HepG2 (cell line): ENCODE measurements around the gene FANCG. TPM values are rescaled to one million over a fixed set of nuclear protein-coding genes. Genes with fewer than 3 reads are reported as not detected.

Experiments used
- ATAC-seq: fragments of 200-7000 bp; cut with Tn5 transposase; 3 replicates; pipeline ENCODE4 v1.9.1; 2020; ENCODE audit warnings: mild to moderate bottlenecking, moderate library complexity
- BruUV-seq: library from RNA; stranded (reverse); fragments of 400-500 nt; replicated peaks from 2 replicates; lab custom pipeline; 2021; lab: Mats Ljungman, UMichigan
- CTCF ChIA-PET: fragments of 300-600 bp; formaldehyde crosslinking; extraction: SDS; loops from one replicate; lab custom pipeline; 2021; ENCODE audit warnings: low total read pairs, inconsistent platforms, low intra/inter-chr PET ratio; lab: Yijun Ruan, JAX
- POLR2A ChIA-PET: fragments of 350-600 bp; sonication (Branson Sonifier 250); formaldehyde crosslinking; loops from one replicate; lab custom pipeline; 2020; ENCODE audit warnings: antibody characterized with exemption, inconsistent platforms; lab: Yijun Ruan, JAX
- DNase-seq: peaks from one replicate; pipeline ENCODE4 v3.0.0-alpha.2; 2015; ENCODE audit warnings: low spot score
- FAIRE-seq: peaks from 3 replicates; lab custom pipeline; 2011; peaks lifted over from hg19 to GRCh38; lab: Jason Lieb, UNC
- H2AFZ ChIP-seq: one replicate; pipeline ENCODE4 v1.6.1; 2011; ENCODE audit warnings: low read length, inconsistent platforms
- H3K27ac ChIP-seq: fragments of 300-600 bp; 3 replicates; pipeline ENCODE4 v1.8.0; 2011; ENCODE audit warnings: mixed run types, mild to moderate bottlenecking, mixed read lengths, low read length, inconsistent platforms; ENCODE audit not compliant: insufficient read depth; ENCODE audit errors: extremely low read length
- H3K27me3 ChIP-seq, 2 experiments: fragments of 200-600 bp in 1 of 2; 2 replicates in 1 of 2; 3 replicates in 1 of 2; pipeline versions ENCODE4 v1.6.0 to v1.8.0; 2011; ENCODE audit warnings: low read length in 2 of 2, mild to moderate bottlenecking in 2 of 2, moderate library complexity in 2 of 2, inconsistent platforms in 1 of 2; ENCODE audit not compliant: insufficient read depth in 2 of 2, control insufficient read depth in 1 of 2
- H3K36me3 ChIP-seq, 2 experiments: fragments of 200-600 bp in 1 of 2; replicated peaks in 1 of 2; 2 replicates in 1 of 2; 3 replicates in 1 of 2; pipeline versions ENCODE4 v1.5.1 to v1.8.0; 2011; ENCODE audit warnings: low read length in 2 of 2, inconsistent platforms in 1 of 2; ENCODE audit not compliant: insufficient read depth in 2 of 2, control insufficient read depth in 1 of 2
- H3K4me1 ChIP-seq: 2 replicates; pipeline ENCODE4 v1.5.1; 2012; ENCODE audit warnings: low read length, inconsistent platforms; ENCODE audit not compliant: insufficient read depth
- H3K4me2 ChIP-seq: 2 replicates; pipeline ENCODE4 v1.6.0; 2011; ENCODE audit warnings: low read depth, low read length, inconsistent platforms
- H3K4me3 ChIP-seq, 3 experiments: fragments of 200-600 bp in 1 of 3; sonication (generic), shearing (Covaris generic) in 1 of 3; replicated peaks in 1 of 3; 2 replicates each; pipeline ENCODE4 v1.5.1; 2011 to 2016; ENCODE audit warnings: low read length in 3 of 3, inconsistent platforms in 2 of 3, low read depth in 2 of 3, mild to moderate bottlenecking in 2 of 3, control low read depth in 1 of 3, mixed read lengths in 1 of 3; ENCODE audit not compliant: insufficient read depth in 1 of 3
- H3K79me2 ChIP-seq: one replicate; pipeline ENCODE4 v1.6.1; 2011; ENCODE audit warnings: low read length, inconsistent platforms; ENCODE audit not compliant: insufficient read depth
- H3K9ac ChIP-seq: 2 replicates; pipeline ENCODE4 v1.6.0; 2011; ENCODE audit warnings: mild to moderate bottlenecking, low read depth, low read length, inconsistent platforms; ENCODE audit not compliant: insufficient read depth
- H3K9me3 ChIP-seq: 2 replicates; pipeline ENCODE4 v1.5.1; 2012; ENCODE audit warnings: mild to moderate bottlenecking, low read length
- H4K20me1 ChIP-seq: 2 replicates; pipeline ENCODE4 v1.6.0; 2011; ENCODE audit warnings: inconsistent platforms, mild to moderate bottlenecking, low read length, moderate library complexity; ENCODE audit not compliant: insufficient read depth
- CHCHD3 ChIP-seq: sonication (generic); formaldehyde crosslinking; IDR thresholded peaks from 2 replicates; pipeline ENCODE4 v1.8.0; 2022; ENCODE audit warnings: mild to moderate bottlenecking, missing genetic modification reagents, moderate library complexity
- HMGA1 ChIP-seq: sonication (generic); formaldehyde crosslinking; conservative IDR thresholded peaks from 2 replicates; pipeline ENCODE4 v1.4.0; 2020; ENCODE audit warnings: missing genetic modification reagents
- NKX3-1 ChIP-seq: sonication (generic); formaldehyde crosslinking; IDR thresholded peaks from 2 replicates; pipeline ENCODE4 v1.5.0; 2020; ENCODE audit warnings: missing genetic modification reagents
- SP5 ChIP-seq: IDR thresholded peaks from 2 replicates; pipeline ENCODE4 v1.6.1; 2016; ENCODE audit warnings: low read depth, borderline replicate concordance
- ZFX ChIP-seq: sonication (generic); formaldehyde crosslinking; IDR thresholded peaks from 2 replicates; pipeline ENCODE4 v1.4.0; 2020; ENCODE audit warnings: mild to moderate bottlenecking, low read depth, missing genetic modification reagents, moderate library complexity
- WGBS: methylation state at CpG from one replicate; pipeline ENCODE4 v1.1.6; 2017; ENCODE audit warnings: low lambda C conversion rate; 5-methylcytosine and 5-hydroxymethylcytosine counted together
- in situ Hi-C: cut with HindIII; loops from 2 replicates; pipeline ENCODE4 v1.10.0; 2017; ENCODE audit warnings: low pct_unique_long_range_greater_than_20kb; ENCODE audit not compliant: extremely low pct_ligation_motif_present
- intact Hi-C: fragments of 100-400 bp; cut with micrococcal nuclease; formaldehyde crosslinking; loops from one replicate; pipeline ENCODE4 v1.10.0; 2022; ENCODE audit not compliant: unreplicated experiment
- polyA plus RNA-seq, 8 experiments: library from polyadenylated mRNA; depleted of rRNA in 3 of 8; stranded (reverse) in 7 of 8; unstranded in 1 of 8; fragments of >200 nt; fragmentation: Illumina TruSeq in 4 of 8; extraction: Trizol in 4 of 8; gene quantifications; 2 replicates each; pipeline versions ENCODE4 v1.2.1 to v1.2.3, GENCODE V29; 2011 to 2016; ENCODE audit warnings: low read depth in 4 of 8, missing spikeins in 1 of 8, mixed read lengths in 1 of 8; ENCODE audit not compliant: insufficient read depth in 1 of 8
- total RNA-seq, 5 experiments: library from RNA; depleted of rRNA; stranded (reverse); fragments of >200 nt; fragmentation: Illumina TruSeq; extraction: Trizol; gene quantifications; 2 replicates each; pipeline ENCODE4 v1.2.3, GENCODE V29; 2016; ENCODE audit warnings: low read depth in 1 of 5
- TF ChIP-seq, protein P1 (sequence below): sonication (generic); formaldehyde crosslinking; IDR thresholded peaks from 2 replicates; pipeline ENCODE4 v1.5.0; 2020; ENCODE audit warnings: mild to moderate bottlenecking, missing genetic modification reagents, borderline replicate concordance
- TF ChIP-seq, protein P2 (sequence below): sonication (generic); formaldehyde crosslinking; IDR thresholded peaks from 2 replicates; pipeline ENCODE4 v1.8.0; 2023; ENCODE audit warnings: mild to moderate bottlenecking, missing genetic modification reagents
- TF ChIP-seq, protein P3 (sequence below): sonication (generic); formaldehyde crosslinking; IDR thresholded peaks from 2 replicates; pipeline ENCODE4 v1.8.1; 2023; ENCODE audit warnings: mild to moderate bottlenecking, missing genetic modification reagents

The FANCG gene
- total and polyA plus RNA-seq, 2 of the 13 experiments (the other 11 are each of a cell fraction or from before 2014, with no cell fraction given), result 14.4 to 45.1 TPM

DNA sequence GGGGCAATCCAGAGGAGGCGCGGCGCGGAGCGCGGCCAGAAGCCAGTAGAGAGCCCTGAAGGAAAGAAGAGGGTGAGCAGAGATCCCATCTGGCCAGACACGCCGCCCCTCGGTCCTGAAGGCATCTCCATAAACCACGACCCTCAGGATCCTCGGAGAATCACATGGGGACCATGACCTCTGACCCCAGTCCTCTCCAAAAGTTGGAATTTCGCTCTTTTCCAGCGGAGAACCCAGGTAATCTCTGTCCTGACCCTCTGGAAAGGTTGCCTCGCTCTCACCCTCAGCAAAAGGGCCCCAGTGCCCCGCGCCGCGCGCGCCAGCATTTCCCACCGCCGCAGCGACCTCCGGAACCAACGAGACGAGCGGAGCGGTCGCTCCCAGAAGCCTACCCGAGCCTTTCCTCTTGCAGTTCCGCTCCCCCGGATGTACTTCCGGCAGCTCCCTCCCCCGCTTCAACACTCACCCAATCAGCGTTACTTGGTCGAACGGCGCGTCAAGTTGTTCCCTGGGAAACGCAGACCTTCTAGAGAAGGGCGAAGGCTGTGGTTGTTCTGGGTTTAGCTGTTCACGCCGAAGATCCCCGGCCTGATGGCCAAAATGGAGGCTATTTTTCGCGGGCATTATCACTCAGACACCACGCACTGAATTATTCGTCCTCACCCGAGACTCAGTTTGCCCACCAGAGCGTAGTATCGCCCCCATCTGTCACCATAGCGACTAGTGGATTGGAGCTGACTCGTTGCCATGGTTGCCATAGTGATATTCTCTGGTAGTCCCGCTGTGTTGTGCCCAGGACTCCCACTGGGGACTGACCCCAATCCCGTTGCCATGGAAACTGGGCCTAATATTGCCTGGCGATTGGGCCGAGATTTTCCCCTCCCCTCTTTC is 23.3 kb upstream of the FANCG start, which contains the start of gene STOML2 (continued):
- TF ChIP-seq, protein P1, sequence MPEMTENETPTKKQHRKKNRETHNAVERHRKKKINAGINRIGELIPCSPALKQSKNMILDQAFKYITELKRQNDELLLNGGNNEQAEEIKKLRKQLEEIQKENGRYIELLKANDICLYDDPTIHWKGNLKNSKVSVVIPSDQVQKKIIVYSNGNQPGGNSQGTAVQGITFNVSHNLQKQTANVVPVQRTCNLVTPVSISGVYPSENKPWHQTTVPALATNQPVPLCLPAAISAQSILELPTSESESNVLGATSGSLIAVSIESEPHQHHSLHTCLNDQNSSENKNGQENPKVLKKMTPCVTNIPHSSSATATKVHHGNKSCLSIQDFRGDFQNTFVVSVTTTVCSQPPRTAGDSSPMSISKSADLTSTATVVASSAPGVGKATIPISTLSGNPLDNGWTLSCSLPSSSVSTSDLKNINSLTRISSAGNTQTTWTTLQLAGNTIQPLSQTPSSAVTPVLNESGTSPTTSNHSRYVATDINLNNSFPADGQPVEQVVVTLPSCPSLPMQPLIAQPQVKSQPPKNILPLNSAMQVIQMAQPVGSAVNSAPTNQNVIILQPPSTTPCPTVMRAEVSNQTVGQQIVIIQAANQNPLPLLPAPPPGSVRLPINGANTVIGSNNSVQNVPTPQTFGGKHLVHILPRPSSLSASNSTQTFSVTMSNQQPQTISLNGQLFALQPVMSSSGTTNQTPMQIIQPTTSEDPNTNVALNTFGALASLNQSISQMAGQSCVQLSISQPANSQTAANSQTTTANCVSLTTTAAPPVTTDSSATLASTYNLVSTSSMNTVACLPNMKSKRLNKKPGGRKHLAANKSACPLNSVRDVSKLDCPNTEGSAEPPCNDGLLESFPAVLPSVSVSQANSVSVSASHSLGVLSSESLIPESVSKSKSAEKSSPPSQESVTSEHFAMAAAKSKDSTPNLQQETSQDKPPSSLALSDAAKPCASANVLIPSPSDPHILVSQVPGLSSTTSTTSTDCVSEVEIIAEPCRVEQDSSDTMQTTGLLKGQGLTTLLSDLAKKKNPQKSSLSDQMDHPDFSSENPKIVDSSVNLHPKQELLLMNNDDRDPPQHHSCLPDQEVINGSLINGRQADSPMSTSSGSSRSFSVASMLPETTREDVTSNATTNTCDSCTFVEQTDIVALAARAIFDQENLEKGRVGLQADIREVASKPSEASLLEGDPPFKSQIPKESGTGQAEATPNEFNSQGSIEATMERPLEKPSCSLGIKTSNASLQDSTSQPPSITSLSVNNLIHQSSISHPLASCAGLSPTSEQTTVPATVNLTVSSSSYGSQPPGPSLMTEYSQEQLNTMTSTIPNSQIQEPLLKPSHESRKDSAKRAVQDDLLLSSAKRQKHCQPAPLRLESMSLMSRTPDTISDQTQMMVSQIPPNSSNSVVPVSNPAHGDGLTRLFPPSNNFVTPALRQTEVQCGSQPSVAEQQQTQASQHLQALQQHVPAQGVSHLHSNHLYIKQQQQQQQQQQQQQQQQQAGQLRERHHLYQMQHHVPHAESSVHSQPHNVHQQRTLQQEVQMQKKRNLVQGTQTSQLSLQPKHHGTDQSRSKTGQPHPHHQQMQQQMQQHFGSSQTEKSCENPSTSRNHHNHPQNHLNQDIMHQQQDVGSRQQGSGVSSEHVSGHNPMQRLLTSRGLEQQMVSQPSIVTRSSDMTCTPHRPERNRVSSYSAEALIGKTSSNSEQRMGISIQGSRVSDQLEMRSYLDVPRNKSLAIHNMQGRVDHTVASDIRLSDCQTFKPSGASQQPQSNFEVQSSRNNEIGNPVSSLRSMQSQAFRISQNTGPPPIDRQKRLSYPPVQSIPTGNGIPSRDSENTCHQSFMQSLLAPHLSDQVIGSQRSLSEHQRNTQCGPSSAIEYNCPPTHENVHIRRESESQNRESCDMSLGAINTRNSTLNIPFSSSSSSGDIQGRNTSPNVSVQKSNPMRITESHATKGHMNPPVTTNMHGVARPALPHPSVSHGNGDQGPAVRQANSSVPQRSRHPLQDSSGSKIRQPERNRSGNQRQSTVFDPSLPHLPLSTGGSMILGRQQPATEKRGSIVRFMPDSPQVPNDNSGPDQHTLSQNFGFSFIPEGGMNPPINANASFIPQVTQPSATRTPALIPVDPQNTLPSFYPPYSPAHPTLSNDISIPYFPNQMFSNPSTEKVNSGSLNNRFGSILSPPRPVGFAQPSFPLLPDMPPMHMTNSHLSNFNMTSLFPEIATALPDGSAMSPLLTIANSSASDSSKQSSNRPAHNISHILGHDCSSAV (CRISPR knock-in tag), result no peak

DNA sequence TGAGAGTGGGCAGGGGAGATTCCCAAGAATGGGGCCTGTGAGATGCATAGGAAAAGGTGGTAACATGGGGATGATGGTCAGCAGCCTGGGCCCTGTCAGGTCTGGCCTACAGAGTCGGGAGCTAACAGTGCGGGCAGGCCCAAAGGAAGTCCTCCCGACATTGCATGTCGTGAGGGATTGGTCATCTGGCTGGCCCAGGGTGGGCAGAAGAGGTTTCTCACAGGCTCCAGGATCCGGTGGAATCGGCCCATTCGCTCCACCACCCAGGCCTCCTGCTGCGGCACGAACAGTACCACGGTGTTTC is 22.7 kb upstream of the FANCG start:
- Histone ChIP-seq H3K9ac (peak overlapping the region; percentile 93), H3K9me3 (no peaks in the 10 kb centered on the region), H3K4me3 (peak overlapping the region; percentile 63 to 84 (median 69)), H3K27me3 (no peaks in the 10 kb centered on the region; a peak in 1 of 5 replicates), H4K20me1 (no peaks in the 10 kb centered on the region), H3K36me3 (peaks cover 7 to 23% of the 10 kb centered on the region in 2 experiments; a peak in 4 of 5 replicates), H3K27ac (peak overlapping the region; percentile 74), H3K4me1 (peaks cover 19% of the 10 kb centered on the region), H3K79me2 (peaks cover 16% of the 10 kb centered on the region), H3K4me2 (peak overlapping the region; percentile 95), H2AFZ (peak overlapping the region; percentile 50)
- ATAC-seq (peak; percentile 60), DNase-seq (no peak), FAIRE-seq (no peak)
- BruUV-seq, result TSS peak; percentile 82
- ChIA-PET POLR2A (interaction anchor here (1.1 to 2.2 kb wide), 6 partner anchors 8 to 59 kb away, joined by 4 to 34 read pairs (median 12); partner anchors contain the start of genes ATOSB, FANCG, UNC13B and VCP), CTCF (no interaction called here)
- 5% methylated on average over 3 of the region's 10 CpGs for WGBS
- intact Hi-C loops, result no loop called here
- in situ Hi-C loops, result no loop called here
- TF ChIP-seq CHCHD3 (CRISPR knock-in tag), result 0 out of 2 replicates have a peak, but pooled peaks have one; percentile 19
- TF ChIP-seq, protein P2, sequence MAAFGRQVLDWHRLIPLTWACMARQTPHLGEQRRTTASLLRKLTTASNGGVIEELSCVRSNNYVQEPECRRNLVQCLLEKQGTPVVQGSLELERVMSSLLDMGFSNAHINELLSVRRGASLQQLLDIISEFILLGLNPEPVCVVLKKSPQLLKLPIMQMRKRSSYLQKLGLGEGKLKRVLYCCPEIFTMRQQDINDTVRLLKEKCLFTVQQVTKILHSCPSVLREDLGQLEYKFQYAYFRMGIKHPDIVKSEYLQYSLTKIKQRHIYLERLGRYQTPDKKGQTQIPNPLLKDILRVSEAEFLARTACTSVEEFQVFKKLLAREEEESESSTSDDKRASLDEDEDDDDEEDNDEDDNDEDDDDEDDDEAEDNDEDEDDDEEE (CRISPR knock-in tag), result no peak
- no peak for TF ChIP-seq SP5 (CRISPR knock-in tag)
- no peak for TF ChIP-seq HMGA1 (CRISPR knock-in tag)
- TF ChIP-seq, protein P3, sequence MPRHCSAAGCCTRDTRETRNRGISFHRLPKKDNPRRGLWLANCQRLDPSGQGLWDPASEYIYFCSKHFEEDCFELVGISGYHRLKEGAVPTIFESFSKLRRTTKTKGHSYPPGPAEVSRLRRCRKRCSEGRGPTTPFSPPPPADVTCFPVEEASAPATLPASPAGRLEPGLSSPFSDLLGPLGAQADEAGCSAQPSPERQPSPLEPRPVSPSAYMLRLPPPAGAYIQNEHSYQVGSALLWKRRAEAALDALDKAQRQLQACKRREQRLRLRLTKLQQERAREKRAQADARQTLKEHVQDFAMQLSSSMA (CRISPR knock-in tag), result 0 out of 2 replicates have a peak, but pooled peaks have one; percentile 18
- TF ChIP-seq NKX3-1 (CRISPR knock-in tag), result 0 out of 2 replicates have a peak, but pooled peaks have one; percentile 11
- TF ChIP-seq ZFX (CRISPR knock-in tag), result peak; percentile 80; the same call in 1 of the 2 replicates
